ENCODE results near the gene PLA2G6.

GRCh38 chr22:38169116-38169515 is 12.5 kb downstream of the PLA2G6 start:
- TF ChIP-seq CTCF (tag by site-specific recombination; IDR thresholded peaks at IDR 0.05) (no peak), TSHZ1 (tag by site-specific recombination; IDR thresholded peaks at IDR 0.05; ENCODE audit: borderline replicate concordance) (no peak), BCL11A (tag by site-specific recombination; IDR thresholded peaks at IDR 0.05; ENCODE audit: low read depth) (no peak), SP2 (tag by site-specific recombination; IDR thresholded peaks at IDR 0.05) (no peak), SETDB1 (IDR thresholded peaks at IDR 0.05; ENCODE audit: insufficient read length, low read length) (no peak), ZNF280D (tag by site-specific recombination; IDR thresholded peaks at IDR 0.05) (no peak), ZBTB7A (tag by site-specific recombination; IDR thresholded peaks at IDR 0.05; ENCODE audit: low read depth) (no peak), GLI4 (tag by site-specific recombination; IDR thresholded peaks at IDR 0.05) (no peak), SALL2 (tag by site-specific recombination; IDR thresholded peaks at IDR 0.05; ENCODE audit: borderline replicate concordance) (no peak), ZNF558 (tag by site-specific recombination; IDR thresholded peaks at IDR 0.05) (no peak), ZNF837 (tag by site-specific recombination; IDR thresholded peaks at IDR 0.05) (no peak)
